Measurements from ENCODE around the gene DCHS1.

- TF ChIP-seq, protein P1, sequence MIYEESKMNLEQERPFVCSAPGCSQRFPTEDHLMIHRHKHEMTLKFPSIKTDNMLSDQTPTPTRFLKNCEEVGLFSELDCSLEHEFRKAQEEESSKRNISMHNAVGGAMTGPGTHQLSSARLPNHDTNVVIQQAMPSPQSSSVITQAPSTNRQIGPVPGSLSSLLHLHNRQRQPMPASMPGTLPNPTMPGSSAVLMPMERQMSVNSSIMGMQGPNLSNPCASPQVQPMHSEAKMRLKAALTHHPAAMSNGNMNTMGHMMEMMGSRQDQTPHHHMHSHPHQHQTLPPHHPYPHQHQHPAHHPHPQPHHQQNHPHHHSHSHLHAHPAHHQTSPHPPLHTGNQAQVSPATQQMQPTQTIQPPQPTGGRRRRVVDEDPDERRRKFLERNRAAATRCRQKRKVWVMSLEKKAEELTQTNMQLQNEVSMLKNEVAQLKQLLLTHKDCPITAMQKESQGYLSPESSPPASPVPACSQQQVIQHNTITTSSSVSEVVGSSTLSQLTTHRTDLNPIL (CRISPR knock-in tag; IDR thresholded peaks at IDR 0.05; ENCODE audit: low read depth): no peak
- TF ChIP-seq TSHZ2 (CRISPR knock-in tag; IDR thresholded peaks at IDR 0.05): no peak
- no peak for TF ChIP-seq ZNF8 (CRISPR knock-in tag; IDR thresholded peaks at IDR 0.05)
- TF ChIP-seq BACH2 (CRISPR knock-in tag; IDR thresholded peaks at IDR 0.05; ENCODE audit: borderline replicate concordance): no peak
- no peak for TF ChIP-seq ZFP30 (CRISPR knock-in tag; IDR thresholded peaks at IDR 0.05)
- no peak for TF ChIP-seq ZFP3 (CRISPR knock-in tag; IDR thresholded peaks at IDR 0.05)
- no peak for TF ChIP-seq ISL1 (CRISPR knock-in tag; IDR thresholded peaks at IDR 0.05)
Measured at GRCh38 chr11:6617315-6617781, 38.3 kb downstream of the DCHS1 start.

Data from SK-N-SH treated with all-trans-retinoic acid at 6 μM for 48 hours (cell line).